Measurements from ENCODE around the gene STX3. TPM values are rescaled to one million over a fixed set of nuclear protein-coding genes. Genes with fewer than 3 reads are reported as not detected.

STX3 gene
- total and polyA plus RNA-seq, 2 of the 13 experiments (the other 11 are each of a cell fraction or from before 2014, with no cell fraction given) = 16.5 to 24.0 TPM

GRCh38 chr11:59801981-59802638 lies 46.9 kb downstream of the STX3 start (continued):
- TF ChIP-seq RXRB (CRISPR knock-in tag; IDR thresholded peaks at IDR 0.05; ENCODE audit: borderline replicate concordance) = 0 out of 2 replicates have a peak, but pooled peaks have one; percentile 18
- no peak for TF ChIP-seq ZBTB44 (CRISPR knock-in tag; IDR thresholded peaks at IDR 0.05)
- TF ChIP-seq TGIF2 (CRISPR knock-in tag; IDR thresholded peaks at IDR 0.05) = no peak

DNA sequence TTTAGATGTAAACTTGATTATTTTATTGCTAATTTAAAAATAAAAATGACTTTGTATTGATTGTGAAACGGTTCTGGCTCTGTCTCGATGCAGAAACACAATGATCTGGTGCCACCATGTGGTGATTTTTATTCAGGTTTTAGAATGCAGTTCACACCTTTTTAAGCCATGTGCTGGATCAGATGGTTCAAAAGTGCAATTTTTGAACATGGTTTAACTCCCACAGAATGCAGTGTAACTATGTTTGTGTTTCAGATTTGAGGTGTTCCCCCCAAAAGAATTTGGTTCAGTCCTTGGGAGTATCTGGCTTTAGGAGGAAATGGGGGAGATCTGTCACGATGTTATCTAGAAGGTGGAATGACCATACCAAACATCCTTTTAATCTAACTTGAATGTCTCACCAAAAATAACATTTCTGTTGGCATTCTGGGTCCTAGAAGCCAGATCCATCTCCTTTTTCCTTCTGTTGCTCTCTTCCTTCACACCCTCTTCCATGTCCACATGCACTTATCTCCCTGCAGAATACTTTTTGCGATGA lies 47.5 kb downstream of the STX3 start:
- in situ Hi-C loops (cut with HindIII; ENCODE audit: extremely low pct_ligation_motif_present, low pct_unique_long_range_greater_than_20kb) = loop anchor here (5.0 to 10.0 kb wide), 2 partner anchors 45 to 128 kb away; partner anchors contain the start of gene STX3
- no peak overlapping the region for H3K4me3 ChIP-seq (replicated peaks in 1 of 3; ENCODE audit: insufficient read depth in 1 of 3, low read depth in 2 of 3, low read length in 3 of 3)
- intact Hi-C loops (cut with micrococcal nuclease; ENCODE audit: unreplicated experiment) = loop anchor here (1.0 to 10.0 kb wide), 3 partner anchors 48 to 250 kb away; partner anchors contain the start of gene PATL1
- no peak overlapping the region for H2AFZ ChIP-seq (ENCODE audit: low read length)
- no TSS peak for BruUV-seq (replicated peaks)
- FAIRE-seq (peak; percentile 85), ATAC-seq (peak; percentile 76), DNase-seq (ENCODE audit: low spot score) (peak; percentile 51)
- no peaks in the 10 kb centered on the region for H3K27me3 ChIP-seq (ENCODE audit: control insufficient read depth in 1 of 2, insufficient read depth in 2 of 2, low read length in 2 of 2)
- POLR2A ChIA-PET = no interaction called here
- no peaks in the 10 kb centered on the region for H3K79me2 ChIP-seq (ENCODE audit: insufficient read depth, low read length)
- no peaks in the 10 kb centered on the region for H3K9me3 ChIP-seq (ENCODE audit: low read length)
- no peak overlapping the region for H3K9ac ChIP-seq (ENCODE audit: insufficient read depth, low read depth, low read length)
- peaks cover 8 to 25% of the 10 kb centered on the region in 2 experiments for H3K36me3 ChIP-seq (replicated peaks in 1 of 2; ENCODE audit: control insufficient read depth in 1 of 2, insufficient read depth in 2 of 2, low read length in 2 of 2)
- CTCF ChIA-PET (ENCODE audit: low intra/inter-chr PET ratio, low total read pairs) = interaction anchor here (2.8 kb wide), 1 partner anchor 48 kb away, joined by 44 read pairs; the partner anchor contains the start of gene STX3
- peaks cover 11% of the 10 kb centered on the region for H3K4me1 ChIP-seq (ENCODE audit: insufficient read depth, low read length)
- H3K27ac ChIP-seq (ENCODE audit: extremely low read length, insufficient read depth, low read length) = no peak overlapping the region
- WGBS (ENCODE audit: low lambda C conversion rate) = 49% methylated on average over 4 of the region's 4 CpGs
- no peaks in the 10 kb centered on the region for H4K20me1 ChIP-seq (ENCODE audit: insufficient read depth, low read length)
- H3K4me2 ChIP-seq (ENCODE audit: low read depth, low read length) = no peak overlapping the region
- TF ChIP-seq STAG1 (CRISPR knock-in tag; IDR thresholded peaks at IDR 0.05) (peak; percentile 82), CEBPB (IDR thresholded peaks at IDR 0.05; ENCODE audit: borderline replicate concordance, low read depth, low read length) (peak; percentile 63), ARID2 (CRISPR knock-in tag; IDR thresholded peaks at IDR 0.05; ENCODE audit: borderline replicate concordance) (no peak), HINFP (CRISPR knock-in tag; IDR thresholded peaks at IDR 0.05; ENCODE audit: low read depth) (peak; percentile 76; the same call in 1 of the 2 replicates), TBX3 (IDR thresholded peaks at IDR 0.05; ENCODE audit: borderline replicate concordance) (peak; percentile 75; the same call in 1 of the 2 replicates), ELF3 (CRISPR knock-in tag; IDR thresholded peaks at IDR 0.05) (0 out of 2 replicates have a peak, but pooled peaks have one; percentile 40), ZNF616 (CRISPR knock-in tag; IDR thresholded peaks at IDR 0.05; ENCODE audit: low read depth) (no peak), HES4 (CRISPR knock-in tag; IDR thresholded peaks at IDR 0.05; ENCODE audit: borderline replicate concordance) (no peak), KAT8 (CRISPR knock-in tag; IDR thresholded peaks at IDR 0.05) (0 out of 2 replicates have a peak, but pooled peaks have one; percentile 24), KLF16 (CRISPR knock-in tag; IDR thresholded peaks at IDR 0.05) (0 out of 4 replicates have a peak, but pooled peaks of 1 of the 2 experiments have one; percentile 35), ZBTB38 (CRISPR knock-in tag; IDR thresholded peaks at IDR 0.05) (no peak)
- TF ChIP-seq, protein P1, sequence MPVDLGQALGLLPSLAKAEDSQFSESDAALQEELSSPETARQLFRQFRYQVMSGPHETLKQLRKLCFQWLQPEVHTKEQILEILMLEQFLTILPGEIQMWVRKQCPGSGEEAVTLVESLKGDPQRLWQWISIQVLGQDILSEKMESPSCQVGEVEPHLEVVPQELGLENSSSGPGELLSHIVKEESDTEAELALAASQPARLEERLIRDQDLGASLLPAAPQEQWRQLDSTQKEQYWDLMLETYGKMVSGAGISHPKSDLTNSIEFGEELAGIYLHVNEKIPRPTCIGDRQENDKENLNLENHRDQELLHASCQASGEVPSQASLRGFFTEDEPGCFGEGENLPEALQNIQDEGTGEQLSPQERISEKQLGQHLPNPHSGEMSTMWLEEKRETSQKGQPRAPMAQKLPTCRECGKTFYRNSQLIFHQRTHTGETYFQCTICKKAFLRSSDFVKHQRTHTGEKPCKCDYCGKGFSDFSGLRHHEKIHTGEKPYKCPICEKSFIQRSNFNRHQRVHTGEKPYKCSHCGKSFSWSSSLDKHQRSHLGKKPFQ (CRISPR knock-in tag; IDR thresholded peaks at IDR 0.05; ENCODE audit: insufficient replicate concordance) = no peak
- TF ChIP-seq, protein P2, sequence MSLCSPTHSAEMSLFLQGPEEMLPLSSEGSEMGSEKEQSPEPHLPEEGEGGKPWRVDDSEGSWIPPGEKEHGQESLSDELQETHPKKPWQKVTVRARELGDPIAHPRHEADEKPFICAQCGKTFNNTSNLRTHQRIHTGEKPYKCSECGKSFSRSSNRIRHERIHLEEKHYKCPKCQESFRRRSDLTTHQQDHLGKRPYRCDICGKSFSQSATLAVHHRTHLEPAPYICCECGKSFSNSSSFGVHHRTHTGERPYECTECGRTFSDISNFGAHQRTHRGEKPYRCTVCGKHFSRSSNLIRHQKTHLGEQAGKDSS (CRISPR knock-in tag; IDR thresholded peaks at IDR 0.05; ENCODE audit: borderline replicate concordance, low read depth) = no peak
